T47D (cell line): Measurements from ENCODE around the gene AGMO.
A peak's percentile ranks its signal among the peaks of the same experiment; 100 is the strongest.

Experiments
- DNase-seq, 2 experiments: peaks; one replicate each; pipeline versions ENCODE4 v3.0.0 to v3.0.0-alpha.2; 2011 to 2012; ENCODE audit warnings: low read depth in 1 of 2, low spot score in 1 of 2
- JUND ChIP-seq: IDR thresholded peaks from 2 replicates; pipeline ENCODE4 v1.6.1; 2012; ENCODE audit warnings: low read depth
- in situ Hi-C: cut with HindIII; loops from 2 replicates; pipeline ENCODE4 v1.10.0; 2016; ENCODE audit warnings: low sequenced_read_pairs, low pct_unique_long_range_greater_than_20kb

The AGMO gene

GRCh38 chr7:15396210-15397158 lies 165.3 kb downstream of the AGMO start:
- in situ Hi-C loops = no loop called here
- no peak for TF ChIP-seq JUND
- DNase-seq = peak in 1 of 2 experiments; percentile 70

GRCh38 chr7:15389073-15389472 lies 172.7 kb downstream of the AGMO start:
- peak in 1 of 2 experiments; percentile 38 for DNase-seq
- in situ Hi-C loops = no loop called here

GRCh38 chr7:15378494-15379145 lies 183.2 kb downstream of the AGMO start:
- DNase-seq = no peak
- in situ Hi-C loops = no loop called here
- no peak for TF ChIP-seq JUND

More at GRCh38 chr7:15389073-15389472, 172.7 kb downstream of the AGMO start:
- TF ChIP-seq JUND = no peak

- DNase-seq = no peak
- no peak for TF ChIP-seq JUND
Measured at GRCh38 chr7:15376600-15376999, 185.2 kb downstream of the AGMO start.

GRCh38 chr7:15370441-15370840 lies 191.4 kb downstream of the AGMO start:
- TF ChIP-seq JUND = no peak
- in situ Hi-C loops = no loop called here
- DNase-seq = no peak

More at GRCh38 chr7:15376600-15376999, 185.2 kb downstream of the AGMO start:
- in situ Hi-C loops = no loop called here

GRCh38 chr7:15368653-15369052 lies 193.2 kb downstream of the AGMO start:
- no peak for TF ChIP-seq JUND
- no peak for DNase-seq
- in situ Hi-C loops = no loop called here

GRCh38 chr7:15367897-15368296 lies 193.9 kb downstream of the AGMO start:
- in situ Hi-C loops = no loop called here
- no peak for TF ChIP-seq JUND
- no peak for DNase-seq

- TF ChIP-seq JUND = no peak
- no peak for DNase-seq
- in situ Hi-C loops = no loop called here
Measured at GRCh38 chr7:15358112-15358511, 203.7 kb downstream of the AGMO start.

GRCh38 chr7:15352421-15353206 lies 209.2 kb downstream of the AGMO start:
- in situ Hi-C loops = no loop called here
- DNase-seq = peak in 1 of 2 experiments; percentile 36
- TF ChIP-seq JUND = no peak

- no peak for DNase-seq
- in situ Hi-C loops = no loop called here
- no peak for TF ChIP-seq JUND
Measured at GRCh38 chr7:15345216-15345615, 216.6 kb downstream of the AGMO start.

- DNase-seq = no peak
- TF ChIP-seq JUND = no peak
- in situ Hi-C loops = no loop called here
Measured at GRCh38 chr7:15341817-15342216, 220.0 kb downstream of the AGMO start.

GRCh38 chr7:15336146-15336545 lies 225.7 kb downstream of the AGMO start:
- in situ Hi-C loops = no loop called here
- no peak for TF ChIP-seq JUND

More at GRCh38 chr7:15336146-15336545, 225.7 kb downstream of the AGMO start:
- no peak for DNase-seq
